HT-29 (cell line): ENCODE results near the gene RYR3. TPM values are rescaled to one million over a fixed set of nuclear protein-coding genes. Genes with fewer than 3 reads are reported as not detected.
A peak's percentile ranks its signal among the peaks of the same experiment; 100 is the strongest.

Source experiments
- DNase-seq: peaks from one replicate; pipeline ENCODE4 v3.0.0-alpha.2; 2015; ENCODE audit warnings: low spot score
- total RNA-seq: library from RNA; depleted of rRNA; stranded (reverse); fragments of >200 nt; shearing (Covaris generic); gene quantifications from 2 replicates; pipeline ENCODE4 v1.2.3, GENCODE V29; 2014; rRNA removed

RYR3 gene
- total RNA-seq = not detected in 2 replicates

DNA sequence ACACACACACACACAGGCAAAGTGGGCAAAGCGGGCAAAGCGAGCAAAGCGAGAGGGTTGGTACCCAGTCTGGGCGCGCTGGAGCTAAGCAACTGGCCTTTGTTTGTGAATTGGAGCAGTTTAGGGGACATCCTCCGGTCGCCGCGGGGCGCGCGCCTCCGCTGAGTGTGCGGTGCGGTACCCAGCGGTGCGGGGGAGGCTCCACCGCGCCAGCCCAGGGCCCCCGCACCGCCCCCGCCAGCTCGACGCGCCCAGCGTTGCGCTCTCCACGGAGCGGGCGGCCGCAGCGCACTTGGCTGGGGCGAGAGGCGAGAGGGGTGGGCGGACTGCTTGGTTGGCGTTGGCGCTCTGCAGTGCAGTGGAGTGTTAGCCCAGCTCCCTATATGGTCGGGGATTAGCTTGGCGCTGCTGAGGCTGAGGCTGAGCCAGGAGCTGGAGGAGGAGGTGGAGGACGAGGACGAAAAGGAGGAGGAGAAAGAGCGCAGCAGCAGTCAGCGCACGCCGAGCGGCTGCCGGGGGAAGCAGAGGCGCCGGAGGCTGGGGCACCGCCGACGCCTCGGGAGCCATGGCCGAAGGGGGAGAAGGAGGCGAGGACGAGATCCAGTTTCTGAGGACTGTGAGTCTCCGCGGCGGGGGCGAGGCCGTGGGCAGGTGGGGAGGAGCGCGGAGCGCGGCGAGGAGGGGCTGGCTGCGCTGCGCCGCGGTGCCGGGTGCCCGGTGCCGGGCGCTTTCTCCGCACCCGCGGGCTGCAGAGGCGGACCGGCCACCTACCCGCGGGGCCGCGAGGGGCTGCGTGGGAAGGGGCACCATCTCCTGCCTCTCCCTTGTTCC lies at the start of gene RYR3:
RYR3 (plus strand) TSS at position 487 of the 831 bp plus-strand sequence; CDS start at position 566, 79 bp downstream.
- DNase-seq = no peak

DNA sequence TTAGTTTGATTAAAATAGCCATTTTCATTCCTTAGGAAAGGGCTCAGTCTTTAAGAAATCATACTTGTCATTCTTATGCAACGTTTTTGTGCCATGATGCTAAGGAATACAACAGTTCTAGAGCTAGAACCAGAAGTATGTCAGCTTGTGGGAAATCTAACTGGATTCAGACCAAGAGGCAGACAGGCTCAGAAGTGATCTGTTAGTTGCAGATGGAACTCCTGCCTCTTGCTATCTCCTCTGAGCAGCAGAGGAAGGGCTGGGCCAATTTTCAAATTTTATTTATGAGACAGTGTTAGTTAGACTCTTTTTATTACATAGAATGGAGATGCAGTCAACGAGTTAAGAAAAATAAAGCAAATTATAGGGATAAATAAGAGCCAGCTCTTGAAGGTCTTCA lies 48.5 kb upstream of the RYR3 start:
- DNase-seq = no peak

DNA sequence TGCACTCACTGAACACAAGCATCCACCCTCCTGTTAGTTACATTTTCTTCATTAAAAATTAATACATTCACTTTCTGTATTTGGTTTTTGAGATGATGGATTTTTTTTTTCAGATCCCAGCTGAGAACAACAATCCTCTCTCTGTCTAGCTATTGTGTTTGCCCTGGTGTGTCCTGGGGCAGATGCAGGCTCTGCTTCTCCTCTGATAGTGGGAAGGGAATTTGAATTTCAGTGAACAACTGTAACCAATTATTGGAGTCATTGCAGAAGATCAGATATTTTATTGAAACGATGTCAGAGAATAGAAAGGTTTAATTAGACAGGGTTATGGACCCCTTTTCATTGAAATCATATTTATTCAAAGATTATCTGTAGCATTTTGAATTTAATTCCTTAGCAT lies 33.1 kb upstream of the RYR3 start:
- DNase-seq = no peak

DNA sequence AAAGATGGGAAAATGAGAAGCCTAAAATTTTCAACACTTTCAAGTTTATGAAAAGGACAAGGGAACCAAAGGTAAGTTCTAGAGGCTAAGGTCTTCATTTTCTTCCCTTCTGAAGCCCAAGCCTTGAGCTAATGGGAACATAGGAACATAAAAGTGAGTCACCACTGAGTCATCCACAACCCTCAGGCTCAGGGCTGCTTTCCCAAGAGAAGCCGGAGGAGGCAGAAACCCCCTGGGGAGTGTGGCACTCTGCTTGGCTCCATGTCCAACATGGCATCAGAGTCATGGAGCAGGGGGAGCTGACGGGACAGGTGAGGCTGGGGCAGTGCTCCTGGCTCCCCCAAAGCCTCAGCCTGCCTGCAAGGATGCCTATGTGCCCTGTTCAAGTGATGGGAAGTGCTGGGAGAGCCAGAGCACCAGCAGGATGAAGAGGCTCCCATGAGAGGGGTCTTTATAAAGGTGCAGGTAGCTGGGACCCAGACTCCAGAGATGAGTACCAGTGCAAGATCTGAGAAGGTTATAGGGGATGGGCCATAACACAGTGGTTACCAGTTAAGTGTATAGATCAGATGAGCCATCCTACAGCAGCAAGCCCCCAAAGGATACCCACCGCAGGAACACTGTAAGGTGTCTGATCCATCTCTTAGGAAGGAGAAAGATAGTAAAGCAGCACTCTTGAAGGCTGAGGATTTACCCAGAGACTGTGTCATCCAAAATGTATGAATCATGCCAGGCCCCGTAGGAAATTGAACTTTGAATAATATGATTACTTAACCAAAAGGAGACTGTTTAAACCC lies 31.8 kb upstream of the RYR3 start:
- DNase-seq = peak; percentile 42

DNA sequence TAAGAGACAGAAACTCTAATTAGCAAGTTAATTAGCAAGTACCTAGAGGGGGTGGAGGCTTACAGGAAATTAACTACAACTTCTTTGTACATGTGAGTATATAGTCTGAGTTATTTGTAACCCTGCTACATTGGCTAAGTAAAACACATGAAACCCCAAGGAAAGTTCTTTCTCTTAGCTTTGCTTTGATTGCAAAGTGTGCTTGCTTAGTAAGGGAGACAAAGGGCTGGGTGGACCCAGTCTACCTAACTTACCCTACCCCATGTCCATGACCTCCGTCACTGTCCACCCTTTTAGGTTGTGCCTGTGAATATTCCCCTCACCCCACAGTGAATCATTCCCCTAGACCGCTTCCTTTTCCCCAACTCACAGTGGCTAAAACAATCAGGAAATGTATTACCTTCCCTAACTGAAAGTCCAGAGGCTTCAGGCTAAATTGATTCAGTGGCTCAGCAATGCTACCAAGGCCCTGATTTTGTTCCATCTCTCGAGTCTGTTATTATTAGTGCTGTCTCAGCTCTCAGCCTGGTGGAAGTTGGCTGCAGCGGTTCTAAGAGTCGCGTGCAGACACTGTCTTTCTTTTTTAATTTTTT lies 31.1 kb upstream of the RYR3 start:
- DNase-seq = no peak

DNA sequence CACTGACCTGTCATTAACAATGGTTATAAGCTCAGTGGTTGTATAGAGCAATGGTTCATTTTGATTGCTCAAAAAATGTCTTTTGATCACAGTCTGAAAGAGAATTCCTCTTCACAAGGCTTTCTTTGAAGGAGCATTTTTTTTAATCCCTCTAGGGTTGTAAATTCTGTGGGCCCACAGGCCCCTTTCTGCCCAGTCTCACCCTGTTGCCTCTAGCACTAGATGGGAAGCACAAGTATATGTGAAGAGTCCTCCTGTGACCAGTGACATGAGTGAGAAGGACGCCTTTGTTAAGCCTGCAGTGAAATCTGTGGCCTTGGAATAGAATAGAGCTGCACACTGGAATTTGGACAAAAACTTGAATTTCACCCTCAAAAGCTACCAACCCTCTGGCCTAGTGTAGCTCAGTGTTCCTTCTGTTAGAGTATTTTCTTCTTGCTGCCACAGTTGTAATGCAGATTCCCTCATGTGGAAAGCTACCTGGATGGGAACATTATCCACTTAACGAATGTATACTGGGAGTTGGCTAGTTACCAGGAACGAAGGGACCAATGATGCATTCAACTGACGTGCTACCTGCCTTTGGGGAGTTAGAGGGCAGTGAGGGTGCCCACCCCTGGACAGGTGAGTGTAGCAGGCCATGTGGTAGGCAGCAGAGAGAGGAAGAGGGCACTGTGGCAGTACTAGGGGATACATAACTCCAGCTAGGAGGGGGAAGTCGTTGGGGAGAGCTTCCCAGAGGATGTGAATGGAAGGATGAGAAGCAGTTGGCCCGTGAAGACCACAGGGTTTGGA lies 28.3 kb upstream of the RYR3 start:
- no peak for DNase-seq

DNA sequence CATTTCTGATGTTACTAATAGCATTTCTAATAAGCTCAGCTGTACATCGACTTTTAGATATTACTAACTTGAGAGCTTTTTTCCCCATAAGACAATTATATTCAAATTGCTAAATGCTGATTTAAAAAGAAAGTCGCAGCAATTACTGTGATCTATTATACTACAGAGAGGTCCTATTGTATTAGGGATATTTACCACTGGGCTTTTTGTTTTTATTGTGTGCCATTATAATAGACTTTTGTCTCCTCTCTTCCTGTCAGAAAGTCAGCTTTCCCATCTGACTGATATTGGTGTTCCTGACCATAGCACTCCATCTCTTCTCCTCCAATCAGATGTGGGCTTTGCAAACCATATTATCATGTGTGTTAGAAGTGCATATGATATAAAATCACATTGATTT lies 27.2 kb upstream of the RYR3 start:
- DNase-seq = no peak

DNA sequence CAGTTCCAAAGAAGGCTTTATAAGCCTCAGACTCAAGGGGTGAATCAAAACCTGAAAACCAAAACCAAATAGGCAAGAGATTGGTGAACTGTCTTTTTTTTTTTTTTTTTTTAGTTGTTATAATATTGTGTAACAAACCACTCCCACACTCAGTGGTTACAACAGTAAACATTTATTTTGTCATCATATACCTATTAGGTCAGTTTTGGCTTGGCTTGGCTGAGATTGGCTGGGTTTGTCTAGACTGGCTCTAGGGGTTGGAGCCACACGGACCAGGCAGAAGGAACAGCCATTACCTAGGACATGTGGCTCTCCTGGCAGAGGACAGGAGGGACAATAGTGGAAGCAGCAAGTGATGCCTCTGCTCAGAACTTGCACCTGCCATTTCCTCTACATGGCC lies 26.4 kb upstream of the RYR3 start:
- DNase-seq = no peak

DNA sequence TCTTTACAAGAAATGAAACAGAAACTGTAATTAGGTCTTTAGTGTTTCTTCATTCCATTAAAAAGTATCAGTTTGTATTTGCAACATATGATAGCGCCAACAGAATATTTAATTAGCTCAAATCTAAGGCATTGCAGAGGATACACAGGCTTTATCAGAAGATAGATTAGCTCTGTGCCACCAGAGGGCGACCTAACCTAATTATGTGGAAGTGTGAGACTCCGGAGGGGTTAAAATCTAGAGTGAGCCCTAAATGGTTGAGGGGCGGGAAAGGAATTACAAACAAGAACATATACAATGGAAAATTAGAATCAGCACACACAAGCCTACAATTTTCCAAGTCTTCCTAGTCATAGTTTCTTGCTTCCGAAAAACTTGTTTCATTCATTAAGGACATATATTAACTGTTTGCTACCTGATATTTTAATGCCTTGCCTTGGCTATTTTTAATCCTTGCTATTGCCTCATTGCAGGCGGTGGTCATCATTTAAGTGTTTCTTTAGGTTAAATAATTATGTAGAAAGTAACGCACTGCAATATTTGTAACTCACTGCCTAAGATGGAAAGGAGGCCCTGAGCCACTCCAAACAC lies 18.0 kb upstream of the RYR3 start:
- peak; percentile 85 for DNase-seq

DNA sequence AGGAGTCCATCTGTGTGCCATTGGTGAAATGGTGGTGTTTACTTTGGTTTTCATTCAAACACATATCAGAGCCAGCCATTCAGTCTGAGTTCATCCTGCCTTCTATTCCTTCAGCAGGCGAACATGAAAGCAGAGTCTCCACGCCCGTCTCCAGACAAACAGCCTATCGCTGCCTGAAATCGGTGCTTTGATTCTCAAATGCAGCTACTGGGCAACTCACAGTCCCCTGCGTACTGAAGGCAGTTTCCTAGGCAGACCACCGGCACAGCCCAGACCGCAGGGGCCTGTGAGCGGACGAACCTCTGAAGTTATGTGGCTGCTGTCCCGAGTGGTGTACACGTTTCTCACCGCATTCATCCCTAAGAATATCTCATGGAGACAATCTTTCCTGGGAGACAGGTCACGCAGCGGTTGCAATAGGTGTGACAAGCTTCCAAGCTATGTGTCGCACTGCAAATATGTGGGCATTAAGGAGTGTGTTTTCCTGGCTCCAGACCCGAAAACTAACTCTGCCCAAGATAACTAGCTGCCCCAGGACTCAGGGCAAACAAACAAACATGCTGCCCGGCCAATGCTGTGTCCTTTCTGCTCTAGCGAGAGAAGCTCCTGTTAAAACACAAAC lies 16.9 kb upstream of the RYR3 start:
- no peak for DNase-seq

DNA sequence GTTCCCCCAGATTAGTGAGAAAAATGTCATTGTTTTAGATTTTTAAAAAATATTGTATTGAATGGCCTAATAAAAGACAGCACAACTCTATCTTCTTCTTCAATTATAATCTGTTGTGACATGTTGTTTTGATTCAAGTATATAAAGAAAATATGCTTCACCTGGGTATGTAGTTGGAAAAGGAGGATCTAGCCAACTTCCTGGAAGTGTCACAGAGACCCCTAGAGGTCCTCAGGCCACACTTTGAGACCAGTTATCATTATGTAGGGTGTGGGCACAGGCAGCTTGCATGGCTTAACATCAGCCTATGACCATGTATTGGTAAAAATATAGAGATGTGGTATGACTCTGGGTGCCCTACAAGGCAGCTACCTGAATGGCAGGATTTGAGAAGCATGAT lies 14.7 kb upstream of the RYR3 start:
- no peak for DNase-seq

DNA sequence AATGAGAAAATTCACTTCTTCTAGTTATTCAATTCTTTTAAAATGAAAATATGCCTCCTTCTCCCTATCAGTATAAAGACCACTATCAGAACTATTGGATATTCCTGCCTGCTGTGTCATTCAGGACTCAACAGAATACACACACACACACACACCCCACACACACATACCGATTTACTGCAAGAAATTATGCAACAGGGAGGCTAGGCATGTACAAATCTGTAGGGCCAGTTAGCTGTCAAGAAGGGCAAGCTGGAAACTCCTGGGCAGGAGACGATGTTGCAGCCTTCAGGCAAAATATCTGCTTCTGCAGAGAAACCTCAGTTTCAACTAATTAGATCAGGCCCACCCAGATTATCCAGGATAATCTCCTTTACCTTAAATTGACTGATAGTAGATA lies 13.9 kb upstream of the RYR3 start:
- DNase-seq = no peak

DNA sequence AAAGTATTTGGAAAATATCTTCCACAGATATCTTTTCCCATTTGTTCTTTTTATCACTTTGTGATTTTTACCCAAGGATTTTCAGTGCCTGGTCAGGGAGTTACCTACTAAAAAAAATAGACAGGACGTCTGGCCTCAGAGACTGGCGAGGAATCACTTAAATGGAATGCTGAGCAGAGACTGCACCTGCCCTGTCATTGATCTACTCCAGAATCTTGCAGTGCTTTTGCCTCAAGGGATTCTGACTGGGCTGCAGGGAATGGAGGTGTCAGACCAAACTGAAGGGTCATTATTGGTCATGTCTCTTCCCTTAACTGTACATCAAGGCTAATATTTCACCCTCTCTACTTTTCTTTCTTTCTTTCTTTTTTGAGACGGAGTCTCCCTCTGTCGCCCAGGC lies 12.1 kb upstream of the RYR3 start:
- DNase-seq = no peak

DNA sequence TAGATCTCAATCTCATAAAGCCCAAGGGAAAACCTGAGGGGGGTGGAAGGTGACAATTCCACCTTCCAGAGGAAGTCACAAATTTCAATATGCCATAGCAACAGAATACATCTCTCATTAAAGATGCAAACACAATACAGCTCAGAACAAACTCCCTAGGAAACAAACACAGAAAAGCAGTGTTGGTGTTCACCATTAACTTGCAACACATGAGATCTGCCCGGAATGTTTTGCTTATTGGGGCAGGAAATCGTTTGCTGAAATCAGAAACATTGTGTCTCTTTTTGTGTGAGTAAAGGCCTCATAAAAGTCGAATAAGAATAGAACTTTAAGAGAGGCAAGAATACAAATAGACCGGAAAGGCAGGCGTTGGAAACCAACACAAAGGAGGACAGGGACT lies 5.8 kb upstream of the RYR3 start:
- no peak for DNase-seq

DNA sequence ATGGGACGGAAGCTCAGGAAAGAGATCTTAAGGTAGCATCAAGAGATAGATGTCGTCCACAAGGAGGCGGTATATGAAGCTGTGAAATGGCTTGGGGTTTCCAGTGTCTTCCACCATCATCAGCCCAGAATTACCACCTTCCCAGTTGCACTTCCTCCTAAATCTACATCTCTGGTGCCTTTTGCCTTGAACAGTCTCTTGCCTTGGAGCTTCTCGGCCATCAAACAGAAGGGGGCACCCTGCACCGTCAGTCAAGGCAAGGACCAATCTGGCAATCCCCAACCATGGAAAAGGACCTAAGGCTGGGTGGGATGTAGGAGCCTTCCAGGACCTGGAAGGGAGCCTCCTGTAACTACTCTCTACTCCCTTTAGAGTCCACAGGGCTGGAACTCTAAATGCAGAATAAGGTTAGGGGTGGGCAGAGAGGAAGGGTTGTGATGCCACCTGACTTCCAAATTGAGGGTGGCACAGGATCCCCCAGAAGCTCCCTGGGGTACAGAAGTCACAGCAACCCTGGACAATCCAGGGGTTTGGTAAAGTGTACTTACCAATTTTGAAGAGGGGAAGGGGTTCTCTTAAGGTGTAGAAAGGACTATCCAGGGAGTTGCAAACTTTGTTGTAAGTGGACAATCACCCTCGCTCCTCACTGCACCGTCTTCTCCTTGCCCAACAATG lies 1.0 kb upstream of the RYR3 start:
- peak; percentile 33 for DNase-seq

DNA sequence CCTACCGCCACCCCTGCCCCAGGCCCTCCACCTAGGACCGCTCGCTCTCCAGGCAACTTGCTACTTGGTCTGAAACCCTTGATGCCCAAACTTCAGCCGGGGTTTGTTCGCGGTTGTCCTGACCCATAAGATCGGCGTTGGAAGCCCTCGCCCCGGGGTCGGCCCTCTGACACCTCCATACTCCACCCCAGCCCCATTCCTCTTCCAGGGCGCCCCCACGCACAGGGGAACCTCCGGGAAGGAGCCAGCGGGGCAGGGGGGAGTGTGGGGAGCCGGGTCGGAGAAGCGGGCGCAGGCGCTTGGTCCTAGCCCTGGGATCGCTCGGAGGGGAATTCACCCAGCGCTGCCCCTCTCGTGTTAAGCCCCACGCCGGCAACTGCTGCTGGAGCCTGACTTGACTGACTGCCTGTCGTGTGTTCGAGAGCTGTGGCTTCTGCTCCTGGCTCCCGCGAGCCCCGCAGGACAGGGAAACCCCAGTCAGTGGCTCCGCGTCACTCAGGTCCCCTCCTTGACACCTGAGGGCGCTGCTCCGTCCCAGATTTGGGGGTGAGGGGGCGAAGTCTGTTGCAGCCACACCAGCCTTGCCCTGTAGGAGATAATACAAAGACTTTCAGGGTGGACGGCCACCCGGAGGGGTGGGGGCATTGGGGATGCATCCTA lies 675 bp downstream of the RYR3 start:
- no peak for DNase-seq

DNA sequence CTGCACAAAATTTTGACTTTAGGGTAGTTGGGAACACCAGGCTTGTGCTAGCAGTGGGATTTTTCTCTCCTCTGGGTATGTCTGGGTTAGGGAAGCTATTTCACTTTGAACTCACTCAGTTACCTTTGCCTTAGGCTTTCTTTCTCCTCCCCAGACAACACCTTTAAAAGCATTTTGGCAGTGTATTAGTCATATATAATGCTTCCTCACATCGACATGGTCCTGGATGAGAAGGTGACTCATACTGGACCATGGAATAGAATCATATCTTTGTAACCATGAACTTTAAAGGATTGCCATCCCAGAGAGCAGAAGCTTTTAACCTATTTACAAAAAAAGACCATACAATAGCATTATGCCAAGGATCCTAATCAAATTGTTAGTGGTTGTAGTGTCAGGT lies 2.7 kb downstream of the RYR3 start:
- DNase-seq = no peak

DNA sequence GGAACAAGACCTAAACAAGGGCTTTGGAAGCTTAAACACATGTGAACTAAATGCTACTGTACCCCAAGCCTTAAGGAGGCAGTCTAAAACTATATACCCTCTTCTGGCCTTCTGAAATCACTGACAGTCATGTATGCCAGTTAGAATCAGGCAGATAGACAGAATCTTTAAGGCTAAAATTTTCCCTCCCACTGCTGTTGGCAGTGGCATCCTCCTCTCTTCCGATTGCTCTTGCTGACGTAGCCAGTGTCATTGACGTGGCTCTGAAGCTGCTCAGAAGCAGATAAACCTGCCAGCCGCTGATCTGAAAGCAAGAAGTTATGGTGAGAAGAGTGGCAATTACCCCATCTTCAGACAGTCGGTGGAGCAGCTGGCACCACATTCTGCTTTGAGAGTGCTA lies 3.3 kb downstream of the RYR3 start:
- DNase-seq = no peak

DNA sequence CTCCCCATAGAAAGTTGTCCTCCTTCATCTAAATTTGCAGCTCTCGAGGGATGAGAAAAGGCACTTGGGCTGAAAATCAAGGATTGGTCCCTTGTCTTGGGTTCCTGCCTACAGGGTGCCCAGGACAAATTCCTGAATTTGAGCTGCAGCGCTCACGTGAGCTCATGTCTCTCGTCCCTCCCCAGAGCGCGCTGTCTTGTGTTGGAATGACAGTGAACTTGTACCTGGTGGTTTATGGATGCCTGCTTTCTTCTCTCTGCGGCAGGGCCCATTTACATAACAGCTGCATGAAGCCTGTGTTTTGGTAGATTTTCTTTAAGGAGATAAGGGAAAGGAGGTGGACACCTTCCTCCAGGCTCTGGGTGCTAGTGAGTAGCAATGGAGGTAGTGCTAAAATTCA lies 4.3 kb downstream of the RYR3 start:
- DNase-seq = no peak

DNA sequence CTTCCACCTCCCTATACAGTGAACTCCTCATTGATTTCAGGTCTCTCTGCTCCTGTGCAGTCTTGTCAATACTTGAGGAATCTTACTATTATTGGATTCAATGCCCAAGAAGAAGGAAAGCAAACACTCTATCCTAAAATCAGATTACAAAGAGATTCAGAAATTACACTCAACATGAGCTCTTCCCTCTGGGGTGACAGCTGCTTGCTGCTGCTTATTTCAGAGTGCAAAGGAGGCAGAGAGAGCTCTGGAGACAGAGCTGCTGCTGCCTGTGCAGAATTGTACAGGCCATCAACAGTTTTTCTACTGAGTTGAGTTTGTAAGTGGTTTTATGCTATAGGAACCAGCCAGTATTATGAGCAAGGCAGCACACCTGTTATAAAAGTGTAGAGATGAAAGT lies 7.1 kb downstream of the RYR3 start:
- no peak for DNase-seq
